ENCODE measurements around the gene TEX29. TPM values are rescaled to one million over a fixed set of nuclear protein-coding genes. Genes with fewer than 3 reads are reported as not detected.

Gene TEX29
- not detected for total RNA-seq
- total RNA-seq (2013) = 0.20 TPM

DNA sequence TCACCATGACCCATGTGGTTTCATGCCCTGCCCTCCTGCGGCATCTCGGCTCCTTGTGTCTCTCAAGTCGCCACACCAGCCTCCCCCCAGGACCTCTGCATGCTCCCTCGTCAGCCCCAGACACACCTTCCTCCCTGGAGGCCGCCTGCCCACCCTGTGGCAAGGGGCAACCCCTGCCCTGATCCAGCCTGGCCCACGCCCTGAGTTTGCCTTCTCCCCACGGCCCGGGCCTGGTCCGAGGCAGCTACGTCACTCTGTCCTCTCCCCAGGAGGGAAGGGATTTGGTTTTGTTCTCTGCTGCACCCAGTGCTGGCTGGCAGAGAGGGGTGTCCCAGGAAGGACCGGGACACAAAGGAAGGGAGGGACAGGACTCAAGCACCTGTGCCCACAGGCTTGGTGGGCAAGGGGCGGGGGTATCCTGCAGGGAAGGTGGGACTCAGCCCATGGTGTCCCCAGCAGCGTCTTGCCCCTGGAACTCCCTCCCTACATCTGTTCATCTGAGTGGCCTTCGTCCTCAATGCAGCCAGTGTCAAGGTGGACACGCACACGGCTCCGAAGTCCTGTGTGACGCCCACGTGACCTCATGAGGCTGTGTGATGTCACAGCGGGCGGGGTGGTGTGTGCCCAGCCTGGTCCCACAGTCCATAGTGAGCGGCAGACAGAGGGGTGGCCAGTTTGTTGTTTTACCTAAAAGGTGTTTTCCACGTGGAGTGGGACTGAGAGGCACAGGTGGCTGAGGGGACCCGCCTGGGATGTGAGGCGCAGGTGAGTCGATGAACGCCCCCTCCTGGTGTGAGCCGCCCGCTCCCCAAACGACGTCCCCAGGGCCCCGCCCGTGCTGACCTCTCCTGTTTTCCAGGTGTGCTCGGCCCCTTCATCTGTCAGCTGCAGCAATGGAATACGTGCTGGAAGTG is at the start of gene TEX29:
TEX29 (plus strand) TSS at position 645 of the 914 bp plus-strand sequence; CDS start at position 894, 249 bp downstream.
- H3K9me3 ChIP-seq (ENCODE audit: control insufficient read depth, insufficient read depth, low read length) = no peaks in the 10 kb centered on the region
- Mint-ChIP-seq H3K4me3 (no peak within 1 kb of the TSS), H3K36me3 (no peaks in the 10 kb centered on the region), H3K27ac (no peak within 1 kb of the TSS), H3K27me3 (ENCODE audit: low read depth in 2 of 2) (no peaks in the 10 kb centered on the region), H3K4me1 (no peaks in the 10 kb centered on the region), H3K9me3 (no peaks in the 10 kb centered on the region)
- intact Hi-C loops (cut with micrococcal nuclease) = no loop called here
- WGBS (ENCODE audit: insufficient coverage) = 84% methylated on average over 35 of the region's 35 CpGs
- no peaks in the 10 kb centered on the region for H3K27me3 ChIP-seq (ENCODE audit: control insufficient read depth, insufficient read depth, low read length)
- H3K36me3 ChIP-seq (ENCODE audit: control insufficient read depth, insufficient read depth, low read length) = no peaks in the 10 kb centered on the region
- H3K4me3 ChIP-seq (ENCODE audit: low read length) = no peak within 1 kb of the TSS
- no peak for DNase-seq
- no peak within 1 kb of the TSS for H3K27ac ChIP-seq (ENCODE audit: low read length)
- no peaks in the 10 kb centered on the region for H3K4me1 ChIP-seq (ENCODE audit: control insufficient read depth, insufficient read depth, low read length)
- TF ChIP-seq, protein P1, sequence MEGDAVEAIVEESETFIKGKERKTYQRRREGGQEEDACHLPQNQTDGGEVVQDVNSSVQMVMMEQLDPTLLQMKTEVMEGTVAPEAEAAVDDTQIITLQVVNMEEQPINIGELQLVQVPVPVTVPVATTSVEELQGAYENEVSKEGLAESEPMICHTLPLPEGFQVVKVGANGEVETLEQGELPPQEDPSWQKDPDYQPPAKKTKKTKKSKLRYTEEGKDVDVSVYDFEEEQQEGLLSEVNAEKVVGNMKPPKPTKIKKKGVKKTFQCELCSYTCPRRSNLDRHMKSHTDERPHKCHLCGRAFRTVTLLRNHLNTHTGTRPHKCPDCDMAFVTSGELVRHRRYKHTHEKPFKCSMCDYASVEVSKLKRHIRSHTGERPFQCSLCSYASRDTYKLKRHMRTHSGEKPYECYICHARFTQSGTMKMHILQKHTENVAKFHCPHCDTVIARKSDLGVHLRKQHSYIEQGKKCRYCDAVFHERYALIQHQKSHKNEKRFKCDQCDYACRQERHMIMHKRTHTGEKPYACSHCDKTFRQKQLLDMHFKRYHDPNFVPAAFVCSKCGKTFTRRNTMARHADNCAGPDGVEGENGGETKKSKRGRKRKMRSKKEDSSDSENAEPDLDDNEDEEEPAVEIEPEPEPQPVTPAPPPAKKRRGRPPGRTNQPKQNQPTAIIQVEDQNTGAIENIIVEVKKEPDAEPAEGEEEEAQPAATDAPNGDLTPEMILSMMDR (IDR thresholded peaks at IDR 0.05) = no peak
- ATAC-seq = no peak

DNA sequence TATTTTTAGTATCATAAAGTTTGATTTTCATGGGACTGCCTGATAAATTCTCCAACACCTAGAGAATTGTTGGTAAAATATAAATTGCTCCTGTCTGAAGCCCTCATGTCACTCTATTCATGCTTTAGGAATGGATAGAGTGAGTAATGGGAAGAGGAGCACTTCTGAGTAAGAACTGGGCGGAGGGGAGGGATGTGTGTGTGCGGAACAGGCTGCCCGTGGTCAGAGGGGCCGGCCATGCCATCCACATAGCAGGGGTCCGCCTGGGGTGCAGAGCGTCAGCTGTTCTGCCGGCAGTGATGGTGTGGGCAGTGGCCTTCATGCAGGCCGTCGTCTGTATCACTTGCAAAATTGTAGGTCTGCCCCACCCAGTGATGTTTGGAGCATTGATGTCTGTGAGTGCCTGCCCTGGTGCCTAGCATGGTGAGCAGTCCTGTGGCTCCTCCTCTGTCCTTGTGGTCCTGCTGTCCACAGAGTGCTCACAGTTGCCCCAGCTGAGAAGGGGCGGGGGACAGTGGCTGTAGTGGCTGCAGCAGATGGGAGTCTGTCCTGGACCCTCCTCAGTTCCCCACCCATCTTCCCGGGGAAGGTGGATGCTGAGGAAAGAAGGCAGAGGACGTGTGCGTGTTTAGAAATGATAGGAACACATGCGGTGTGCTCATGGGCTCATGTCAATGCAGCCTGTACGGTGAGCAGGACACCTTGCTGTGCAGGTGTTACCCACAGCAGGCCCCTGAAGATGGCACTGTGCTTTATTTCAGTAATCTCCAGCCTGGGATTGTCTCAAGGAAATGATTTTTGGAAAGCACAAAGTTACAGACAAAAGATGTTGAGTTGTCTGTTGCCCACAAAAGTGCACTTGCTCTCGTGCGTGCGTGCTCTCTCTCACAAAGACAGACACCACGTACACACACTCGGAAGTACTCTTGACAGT is 49.4 kb upstream of the TEX29 start:
- H3K4me3 Mint-ChIP-seq = no peak overlapping the region
- H3K27me3 ChIP-seq (ENCODE audit: control insufficient read depth, insufficient read depth, low read length) = no peaks in the 10 kb centered on the region
- DNase-seq = no peak
- no peaks in the 10 kb centered on the region for H3K36me3 Mint-ChIP-seq
- no peaks in the 10 kb centered on the region for H3K27me3 Mint-ChIP-seq (ENCODE audit: low read depth in 2 of 2)
- no peaks in the 10 kb centered on the region for H3K9me3 ChIP-seq (ENCODE audit: control insufficient read depth, insufficient read depth, low read length)
- no peak for ATAC-seq
- no peak overlapping the region for H3K27ac ChIP-seq (ENCODE audit: low read length)
- peaks cover 9 to 19% of the 10 kb centered on the region in 2 donors for H3K4me1 Mint-ChIP-seq
- peaks cover 49% of the 10 kb centered on the region for H3K36me3 ChIP-seq (ENCODE audit: control insufficient read depth, insufficient read depth, low read length)
- no peak overlapping the region for H3K4me3 ChIP-seq (ENCODE audit: low read length)
- peak overlapping the region in 1 of 2 donors; percentile 30 for H3K27ac Mint-ChIP-seq
- WGBS (ENCODE audit: insufficient coverage) = 93% methylated on average over 20 of the region's 20 CpGs
- no peaks in the 10 kb centered on the region for H3K4me1 ChIP-seq (ENCODE audit: control insufficient read depth, insufficient read depth, low read length)
- TF ChIP-seq, protein P1 (IDR thresholded peaks at IDR 0.05) = no peak
- no peaks in the 10 kb centered on the region for H3K9me3 Mint-ChIP-seq
- intact Hi-C loops (cut with micrococcal nuclease) = no loop called here

DNA sequence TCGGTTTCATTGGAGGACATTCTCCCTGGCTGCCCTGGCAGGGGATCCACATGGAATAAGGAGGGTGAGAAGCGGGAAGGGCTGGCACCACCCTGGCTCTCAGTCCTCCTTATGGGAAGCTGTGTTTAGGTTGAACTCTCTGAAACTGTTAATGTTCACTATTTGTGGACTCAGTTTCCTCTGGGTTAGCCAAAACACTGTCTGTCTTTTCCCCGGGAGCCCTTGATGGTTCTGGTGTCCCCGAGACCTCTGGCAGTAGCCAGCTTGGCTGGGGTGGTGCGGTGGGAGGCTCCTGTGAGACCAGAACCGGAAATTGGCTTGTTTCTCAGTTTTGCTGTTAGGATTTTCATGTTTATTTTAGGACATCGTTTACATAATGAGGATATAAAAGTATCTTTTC is 48.3 kb upstream of the TEX29 start:
- Mint-ChIP-seq H3K27me3 (ENCODE audit: low read depth in 2 of 2) (no peaks in the 10 kb centered on the region), H3K27ac (no peak overlapping the region), H3K9me3 (no peaks in the 10 kb centered on the region), H3K4me3 (no peak overlapping the region), H3K36me3 (no peaks in the 10 kb centered on the region), H3K4me1 (peaks cover 8 to 9% of the 10 kb centered on the region in 2 donors)
- no peak overlapping the region for H3K4me3 ChIP-seq (ENCODE audit: low read length)
- no peaks in the 10 kb centered on the region for H3K27me3 ChIP-seq (ENCODE audit: control insufficient read depth, insufficient read depth, low read length)
- TF ChIP-seq, protein P1 (IDR thresholded peaks at IDR 0.05) = no peak
- intact Hi-C loops (cut with micrococcal nuclease) = no loop called here
- DNase-seq (no peak), ATAC-seq (no peak)
- WGBS (ENCODE audit: insufficient coverage) = 99% methylated on average over 7 of the region's 7 CpGs
- H3K27ac ChIP-seq (ENCODE audit: low read length) = no peak overlapping the region
- H3K9me3 ChIP-seq (ENCODE audit: control insufficient read depth, insufficient read depth, low read length) = no peaks in the 10 kb centered on the region
- H3K4me1 ChIP-seq (ENCODE audit: control insufficient read depth, insufficient read depth, low read length) = no peaks in the 10 kb centered on the region
- H3K36me3 ChIP-seq (ENCODE audit: control insufficient read depth, insufficient read depth, low read length) = peaks cover 58% of the 10 kb centered on the region
